H1 (cell line): ENCODE results near the gene C5orf15. TPM values are rescaled to one million over a fixed set of nuclear protein-coding genes. Genes with fewer than 3 reads are reported as not detected.

Experiments used
- CTCF ChIA-PET: fragments of 300-600 bp; sonication (Branson Sonifier 250); formaldehyde crosslinking; loops from one replicate; lab custom pipeline; 2021; ENCODE audit not compliant: partially characterized antibody; lab: Charles Lee
- POLR2A ChIA-PET: fragments of 300-600 bp; sonication (Branson Sonifier 250); formaldehyde crosslinking; loops from one replicate; lab custom pipeline; 2021; ENCODE audit warnings: inconsistent platforms; ENCODE audit not compliant: partially characterized antibody; lab: Charles Lee
- DNase-seq, 2 experiments: peaks; one replicate each; pipeline versions ENCODE4 v3.0.0 to v3.0.0-alpha.2; 2010 to 2022; ENCODE audit warnings: low spot score in 2 of 2, low read depth in 1 of 2, mixed read lengths in 1 of 2
- FAIRE-seq: peaks from 2 replicates; lab custom pipeline; 2011; peaks lifted over from hg19 to GRCh38; lab: Jason Lieb, UNC
- H2AFZ ChIP-seq: 2 replicates; pipeline ENCODE4 v1.8.1; 2012; ENCODE audit warnings: low read length, inconsistent platforms
- H2AK5ac ChIP-seq: 2 replicates; pipeline ENCODE4 v1.6.1; 2013; ENCODE audit warnings: low read depth, low read length
- H2BK120ac ChIP-seq: replicated peaks from 2 replicates; pipeline ENCODE3; 2013; ENCODE audit warnings: low read depth, low read length, inconsistent platforms
- H2BK12ac ChIP-seq: 2 replicates; pipeline ENCODE4 v1.6.1; 2013; ENCODE audit warnings: low read depth, low read length
- H2BK15ac ChIP-seq: 2 replicates; pipeline ENCODE4 v1.6.1; 2013; ENCODE audit warnings: low read length
- H2BK20ac ChIP-seq: 2 replicates; pipeline ENCODE4 v1.6.1; 2013; ENCODE audit warnings: low read length
- H2BK5ac ChIP-seq: 2 replicates; pipeline ENCODE4 v1.6.1; 2013; ENCODE audit warnings: low read depth, low read length
- H3K14ac ChIP-seq: 2 replicates; pipeline ENCODE4 v1.6.1; 2013; ENCODE audit warnings: inconsistent platforms; ENCODE audit not compliant: insufficient read length
- H3K18ac ChIP-seq: 2 replicates; pipeline ENCODE4 v1.6.1; 2013; ENCODE audit warnings: low read length; ENCODE audit errors: extremely low read depth
- H3K23ac ChIP-seq: 2 replicates; pipeline ENCODE4 v1.6.1; 2013; ENCODE audit warnings: inconsistent platforms; ENCODE audit not compliant: insufficient read length
- H3K23me2 ChIP-seq: 2 replicates; pipeline ENCODE4 v1.6.1; 2013; ENCODE audit warnings: low read depth, low read length
- H3K27ac ChIP-seq: 2 replicates; pipeline ENCODE4 v1.6.1; 2011; ENCODE audit warnings: low read depth, low read length, inconsistent platforms
- H3K27me3 ChIP-seq, 4 experiments: replicated peaks in 1 of 4; 1 replicate in 1 of 4; 2 replicates in 3 of 4; pipeline versions ENCODE4 v1.6.1 to v1.8.1; 2011 to 2013; ENCODE audit warnings: low read length in 3 of 4, mild to moderate bottlenecking in 3 of 4, inconsistent platforms in 2 of 4, mixed read lengths in 2 of 4, moderate library complexity in 1 of 4; ENCODE audit not compliant: control insufficient read depth in 3 of 4, insufficient read depth in 3 of 4; ENCODE audit errors: extremely low read depth in 1 of 4
- H3K36me3 ChIP-seq, 4 experiments: 2 replicates each; pipeline versions ENCODE4 v1.6.1 to v1.8.1; 2011 to 2013; ENCODE audit warnings: mild to moderate bottlenecking in 4 of 4, low read length in 3 of 4, moderate library complexity in 2 of 4, control low read depth in 1 of 4, inconsistent platforms in 1 of 4; ENCODE audit not compliant: insufficient read depth in 4 of 4, control insufficient read depth in 2 of 4
- H3K4ac ChIP-seq: replicated peaks from 2 replicates; pipeline ENCODE3; 2013; ENCODE audit warnings: low read length, low read depth, mixed read lengths, inconsistent platforms; ENCODE audit not compliant: insufficient read length
- H3K4me1 ChIP-seq, 4 experiments: replicated peaks in 1 of 4; 1 replicate in 1 of 4; 2 replicates in 3 of 4; pipeline versions ENCODE4 v1.6.1 to v1.8.1; 2011 to 2013; ENCODE audit warnings: low read length in 3 of 4, inconsistent platforms in 2 of 4, mixed read lengths in 1 of 4; ENCODE audit not compliant: insufficient read depth in 4 of 4, control insufficient read depth in 3 of 4
- H3K4me2 ChIP-seq, 2 experiments: 2 replicates each; pipeline versions ENCODE4 v1.6.1 to v1.8.1; 2011 to 2013; ENCODE audit warnings: low read depth in 2 of 2, low read length in 2 of 2, control low read depth in 1 of 2, inconsistent platforms in 1 of 2, mild to moderate bottlenecking in 1 of 2; ENCODE audit not compliant: insufficient read depth in 1 of 2
- H3K4me3 ChIP-seq, 4 experiments: fragments of 200-600, 300-600 bp in 1 of 4; sonication (generic), shearing (Covaris generic), sonication (Bioruptor Twin) in 1 of 4; 2 replicates each; pipeline versions ENCODE4 v1.5.1 to v1.8.1; 2011 to 2016; ENCODE audit warnings: low read length in 4 of 4, low read depth in 3 of 4, control low read depth in 2 of 4, inconsistent platforms in 2 of 4, mild to moderate bottlenecking in 2 of 4, mixed read lengths in 1 of 4, moderate library complexity in 1 of 4; ENCODE audit not compliant: insufficient read depth in 2 of 4; ENCODE audit errors: extremely low read depth in 1 of 4
- H3K56ac ChIP-seq: replicated peaks from 2 replicates; pipeline ENCODE3; 2013; ENCODE audit warnings: low read depth, mild to moderate bottlenecking, mixed read lengths, low read length, inconsistent platforms; ENCODE audit not compliant: insufficient read length
- H3K79me1 ChIP-seq: 2 replicates; pipeline ENCODE4 v1.6.1; 2013; ENCODE audit warnings: low read depth, low read length, control low read depth
- H3K79me2 ChIP-seq, 2 experiments: 2 replicates each; pipeline versions ENCODE4 v1.6.1 to v1.8.1; 2012 to 2013; ENCODE audit warnings: low read length in 2 of 2, mild to moderate bottlenecking in 2 of 2, inconsistent platforms in 1 of 2; ENCODE audit not compliant: insufficient read depth in 2 of 2, control insufficient read depth in 1 of 2
- H3K9ac ChIP-seq, 4 experiments: replicated peaks in 1 of 4; 1 replicate in 1 of 4; 2 replicates in 3 of 4; pipeline versions ENCODE4 v1.6.1 to v1.8.1; 2011 to 2013; ENCODE audit warnings: low read depth in 3 of 4, low read length in 3 of 4, control low read depth in 2 of 4, mild to moderate bottlenecking in 2 of 4, moderate library complexity in 2 of 4, inconsistent platforms in 1 of 4; ENCODE audit errors: extremely low read depth in 1 of 4
- H3K9me3 ChIP-seq, 2 experiments: 2 replicates each; pipeline versions ENCODE4 v1.6.1 to v1.8.1; 2012 to 2013; ENCODE audit warnings: mild to moderate bottlenecking in 2 of 2, moderate library complexity in 2 of 2, control low read depth in 1 of 2, inconsistent platforms in 1 of 2, low read depth in 1 of 2, low read length in 1 of 2, mixed read lengths in 1 of 2; ENCODE audit not compliant: insufficient read depth in 2 of 2
- H4K20me1 ChIP-seq, 2 experiments: replicated peaks in 1 of 2; 2 replicates each; pipeline versions ENCODE3 to v1.8.1; 2011 to 2013; ENCODE audit warnings: inconsistent platforms in 2 of 2, low read length in 2 of 2, mild to moderate bottlenecking in 1 of 2; ENCODE audit not compliant: insufficient read depth in 2 of 2, control insufficient read depth in 1 of 2
- H4K5ac ChIP-seq: 2 replicates; pipeline ENCODE4 v1.6.1; 2013; ENCODE audit warnings: low read length, low read depth, mixed read lengths, inconsistent platforms; ENCODE audit not compliant: insufficient read length
- H4K8ac ChIP-seq: 2 replicates; pipeline ENCODE4 v1.8.0; 2013; ENCODE audit warnings: mild to moderate bottlenecking, moderate library complexity, low read length, inconsistent platforms; ENCODE audit not compliant: insufficient read depth; ENCODE audit errors: extremely low read depth
- H4K91ac ChIP-seq: replicated peaks from 2 replicates; pipeline ENCODE3; 2013; ENCODE audit warnings: low read length, mixed read lengths, inconsistent platforms; ENCODE audit not compliant: insufficient read length
- BRCA1 ChIP-seq: IDR thresholded peaks from 2 replicates; pipeline ENCODE4 v1.6.1; 2012; ENCODE audit warnings: low read depth, low read length, improper control_type of control experiment
- CBX5 ChIP-seq: fragments of 300-800, 300-1000 bp; sonication (generic); IDR thresholded peaks from 2 replicates; pipeline ENCODE4 v1.7.1; 2016; ENCODE audit warnings: antibody characterized with exemption, low read length, low read depth
- KDM1A ChIP-seq: fragments of 200-600, 300-600 bp; sonication (generic); IDR thresholded peaks from 2 replicates; pipeline ENCODE4 v1.7.1; 2016; ENCODE audit warnings: mild to moderate bottlenecking, low read length, borderline replicate concordance
- RFX5 ChIP-seq: IDR thresholded peaks from 2 replicates; pipeline ENCODE4 v1.6.1; 2011; ENCODE audit warnings: low read depth, low read length, improper control_type of control experiment, borderline replicate concordance
- SAP30 ChIP-seq: fragments of 300-600 bp; sonication (generic); IDR thresholded peaks from 2 replicates; pipeline ENCODE4 v1.7.1; 2012; ENCODE audit warnings: low read length, moderate library complexity, mild to moderate bottlenecking, inconsistent platforms; ENCODE audit not compliant: insufficient read depth, insufficient replicate concordance
- SIX5 ChIP-seq: IDR thresholded peaks from 2 replicates; pipeline ENCODE4 v1.6.1; 2011; ENCODE audit warnings: mild to moderate bottlenecking, low read depth, low read length
- SP4 ChIP-seq: IDR thresholded peaks from 2 replicates; pipeline ENCODE4 v1.6.1; 2012; ENCODE audit warnings: low read length, inconsistent platforms
- WGBS, 2 experiments: shearing (Covaris generic) in 1 of 2; methylation state at CpG; one replicate each; pipeline versions ENCODE4 v1.1.6 to v1.1.7; 2013 to 2015; ENCODE audit warnings: low lambda C conversion rate in 2 of 2, mixed read lengths in 2 of 2, inconsistent platforms in 1 of 2, low coverage in 1 of 2, missing lambda C conversion rate in 1 of 2; ENCODE audit not compliant: insufficient replicate concordance in 2 of 2, insufficient coverage in 1 of 2, insufficient read length in 1 of 2; ENCODE audit errors: extremely low coverage in 1 of 2, missing lambda C conversion rate in 1 of 2; 5-methylcytosine and 5-hydroxymethylcytosine counted together
- polyA plus RNA-seq, 7 experiments: library from polyadenylated mRNA; depleted of rRNA in 3 of 7; stranded (reverse) in 5 of 7; unstranded in 2 of 7; fragments of >200 nt in 5 of 7; fragments of 200-250 nt in 2 of 7; gene quantifications; 1 replicate in 5 of 7; 2 replicates in 1 of 7; 4 replicates in 1 of 7; pipeline versions ENCODE4 v1.2.1 to v1.2.3, GENCODE V29; 2011 to 2013; ENCODE audit warnings: missing spikeins in 2 of 7, mixed read lengths in 2 of 7
- total RNA-seq: library from RNA; stranded (reverse); fragmentation: NEBNext Ultra II Directional; extraction: Animal tissue kit (Norgen Biotek cat#: 25700); gene quantifications from 2 replicates; pipeline ENCODE4 v1.2.1, GENCODE V29; 2021

Gene C5orf15
- total and polyA plus RNA-seq, 2 of the 8 experiments (the other 6 are each of a cell fraction or from before 2014, with no cell fraction given), result 31.7 to 39.3 TPM

- H3K27ac ChIP-seq, result no peak overlapping the region
- no peak overlapping the region for H2AK5ac ChIP-seq
- DNase-seq (no peak), FAIRE-seq (no peak)
- CTCF ChIA-PET, result interaction anchor here (0.6 to 2.4 kb wide), 7 partner anchors 10 to 69 kb away, joined by 3 to 13 read pairs (median 6); no protein-coding TSS in a partner anchor
- no peaks in the 10 kb centered on the region for H4K20me1 ChIP-seq
- H2AFZ ChIP-seq, result no peak overlapping the region
- no peak overlapping the region for H2BK120ac ChIP-seq
- no peak overlapping the region for H2BK5ac ChIP-seq
- H4K8ac ChIP-seq, result no peak overlapping the region
- H2BK12ac ChIP-seq, result no peak overlapping the region
- H3K18ac ChIP-seq, result no peak overlapping the region
- peaks cover 0 to 18% of the 10 kb centered on the region in 2 experiments; a peak in 2 of 4 replicates for H3K79me2 ChIP-seq
- peaks cover 6% of the 10 kb centered on the region; the same call in 1 of the 2 replicates for H3K23me2 ChIP-seq
- H3K9me3 ChIP-seq, result no peaks in the 10 kb centered on the region
- H3K27me3 ChIP-seq, result no peaks in the 10 kb centered on the region
- no peak overlapping the region for H3K4ac ChIP-seq
- no peak overlapping the region for H3K4me3 ChIP-seq
- H3K36me3 ChIP-seq, result peaks cover 14 to 32% (median 25%) of the 10 kb centered on the region in 4 experiments
- H2BK15ac ChIP-seq, result no peak overlapping the region
- no peak overlapping the region for H2BK20ac ChIP-seq
- H4K91ac ChIP-seq, result no peak overlapping the region
- no peak overlapping the region for H4K5ac ChIP-seq
- H3K9ac ChIP-seq, result no peak overlapping the region
- H3K79me1 ChIP-seq, result peaks cover 2% of the 10 kb centered on the region
- H3K4me1 ChIP-seq, result peaks cover 0 to 3% (median under 1%) of the 10 kb centered on the region in 4 experiments; a peak in 1 of 7 replicates
- POLR2A ChIA-PET, result interaction anchor here (0.9 to 2.2 kb wide), 6 partner anchors 10 to 61 kb away, joined by 3 to 10 read pairs (median 4); partner anchors contain the start of gene VDAC1
- no peak overlapping the region for H3K14ac ChIP-seq
- no peak overlapping the region for H3K56ac ChIP-seq
- WGBS, 2 experiments, result 93% methylated on average over 2 of the region's 2 CpGs; no CpG with 5 or more reads in 1 of the 2 experiments
- H3K23ac ChIP-seq, result no peak overlapping the region
- H3K4me2 ChIP-seq, result no peak overlapping the region
- TF ChIP-seq BRCA1 (no peak), RFX5 (no peak), SAP30 (no peak), SP4 (no peak), SIX5 (no peak), KDM1A (no peak), CBX5 (no peak)
Observed at GRCh38 chr5:133970325-133970909, 2.0 kb upstream of the C5orf15 start.
